ENCODE data around the gene FARP2.
"Not testable (repeated sequence)": the region's sequence is repeated elsewhere in the genome, so short reads cannot be mapped to it uniquely, and the experiment has no call there.

Gene FARP2

GRCh38 chr2:241364781-241365180 lies 8.7 kb downstream of the FARP2 start:
- DNase-seq (ENCODE audit: low spot score): no peak

DNA sequence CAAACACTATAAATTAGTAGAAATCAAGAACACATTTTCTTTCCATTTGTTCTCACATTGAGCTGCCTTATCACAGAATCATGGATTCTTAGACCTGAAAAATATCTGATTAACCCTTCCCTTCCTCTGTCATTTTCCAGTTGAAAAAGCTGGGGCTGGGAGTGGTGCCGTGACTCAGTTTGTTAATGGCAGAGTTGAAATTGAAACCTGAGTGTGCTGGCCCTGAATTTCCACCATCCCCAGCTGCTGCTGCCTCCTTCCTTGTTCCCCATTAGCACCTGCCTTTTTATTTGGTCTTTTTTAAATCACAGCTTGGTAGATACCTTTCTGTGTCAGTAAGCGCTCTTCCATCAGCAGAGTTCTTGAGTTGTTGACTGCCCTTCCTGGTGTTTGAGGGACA lies 10.6 kb downstream of the FARP2 start:
- no peak for DNase-seq (ENCODE audit: low spot score)

DNA sequence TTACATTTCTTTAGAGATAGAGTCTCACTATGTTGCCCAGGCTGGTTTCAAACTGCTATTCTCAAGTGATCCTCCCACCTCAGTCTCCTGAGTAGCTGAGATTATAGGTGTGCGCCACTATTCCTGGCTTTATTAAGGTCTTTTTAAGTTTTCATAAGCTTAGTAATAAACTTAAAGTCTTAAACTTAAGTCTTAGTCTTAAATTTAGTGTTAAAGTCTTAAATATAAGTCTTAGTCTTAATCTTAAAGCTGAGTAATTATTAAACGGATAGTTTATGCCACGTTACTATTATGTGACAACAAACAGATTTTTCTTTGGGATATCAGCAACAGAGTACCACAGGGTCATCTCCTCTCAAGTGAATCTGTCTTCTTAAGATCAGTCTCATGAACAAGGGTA lies 12.6 kb downstream of the FARP2 start:
- DNase-seq (ENCODE audit: low spot score): no peak

- no peak for DNase-seq (ENCODE audit: low spot score)
Observed at GRCh38 chr2:241372361-241372992, 16.4 kb downstream of the FARP2 start.

DNA sequence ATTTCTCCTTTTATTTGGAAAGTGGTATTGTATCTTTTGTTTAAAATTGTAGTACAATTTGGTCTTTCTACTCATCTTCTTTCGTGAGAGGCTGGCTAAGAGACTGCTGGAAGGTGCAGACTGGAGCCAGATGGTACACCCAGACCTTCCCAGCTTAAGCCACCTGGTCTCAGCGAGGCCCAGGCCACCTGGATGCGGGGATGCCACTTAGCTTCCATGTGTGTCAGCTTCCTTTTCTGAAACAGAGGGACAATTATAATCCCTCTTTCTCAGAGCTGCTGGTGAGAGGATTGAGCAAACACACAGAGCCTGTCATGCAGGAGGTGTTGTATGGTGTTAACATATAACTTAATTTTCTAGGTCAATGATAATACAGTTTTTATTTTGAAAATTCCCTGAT lies 17.4 kb downstream of the FARP2 start:
- DNase-seq (ENCODE audit: low spot score): no peak

GRCh38 chr2:241373906-241374305 lies 17.8 kb downstream of the FARP2 start:
- DNase-seq (ENCODE audit: low spot score): not testable (repeated sequence)

- DNase-seq (ENCODE audit: low spot score): no peak
Observed at GRCh38 chr2:241375300-241375699, 19.2 kb downstream of the FARP2 start.

DNA sequence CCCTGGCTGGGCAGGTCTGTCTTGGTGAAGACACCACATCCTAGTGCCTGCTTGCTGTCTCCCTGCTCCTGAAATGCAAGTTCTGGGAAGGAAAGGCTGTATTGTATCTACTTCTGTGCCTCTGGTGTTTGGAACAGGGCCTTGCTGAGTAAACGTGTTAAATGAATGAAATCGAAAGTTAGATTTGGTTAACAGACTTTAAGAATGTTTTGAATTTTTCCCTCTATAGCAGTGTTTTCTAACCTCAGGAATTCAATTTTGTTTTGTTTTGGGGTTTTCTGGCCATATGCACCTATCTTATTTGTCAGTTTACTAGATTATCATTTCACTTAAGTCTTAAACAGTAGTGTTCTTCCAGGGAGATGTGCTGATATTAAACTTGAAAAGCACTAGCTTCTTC lies 20.7 kb downstream of the FARP2 start:
- no peak for DNase-seq (ENCODE audit: low spot score)

DNA sequence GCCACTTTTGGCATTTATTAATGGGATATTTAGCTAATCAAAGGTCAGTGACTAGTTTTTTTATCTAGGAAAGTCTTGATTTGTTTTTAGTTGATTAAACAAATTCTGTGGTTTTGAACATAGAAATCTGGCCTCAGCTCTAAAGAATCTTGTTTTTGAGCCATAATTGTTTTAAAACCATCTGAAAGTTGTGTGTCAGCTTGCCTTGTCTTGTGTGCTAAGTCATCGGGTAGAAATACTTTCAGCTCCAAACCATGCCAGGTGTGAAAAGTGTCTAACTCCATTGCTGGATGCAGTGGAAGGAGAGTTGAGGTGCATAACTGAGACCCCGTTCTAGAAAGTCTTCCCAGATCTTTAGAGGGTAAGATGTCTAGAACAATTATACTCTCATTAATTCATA lies 22.7 kb downstream of the FARP2 start:
- DNase-seq (ENCODE audit: low spot score): no peak

DNA sequence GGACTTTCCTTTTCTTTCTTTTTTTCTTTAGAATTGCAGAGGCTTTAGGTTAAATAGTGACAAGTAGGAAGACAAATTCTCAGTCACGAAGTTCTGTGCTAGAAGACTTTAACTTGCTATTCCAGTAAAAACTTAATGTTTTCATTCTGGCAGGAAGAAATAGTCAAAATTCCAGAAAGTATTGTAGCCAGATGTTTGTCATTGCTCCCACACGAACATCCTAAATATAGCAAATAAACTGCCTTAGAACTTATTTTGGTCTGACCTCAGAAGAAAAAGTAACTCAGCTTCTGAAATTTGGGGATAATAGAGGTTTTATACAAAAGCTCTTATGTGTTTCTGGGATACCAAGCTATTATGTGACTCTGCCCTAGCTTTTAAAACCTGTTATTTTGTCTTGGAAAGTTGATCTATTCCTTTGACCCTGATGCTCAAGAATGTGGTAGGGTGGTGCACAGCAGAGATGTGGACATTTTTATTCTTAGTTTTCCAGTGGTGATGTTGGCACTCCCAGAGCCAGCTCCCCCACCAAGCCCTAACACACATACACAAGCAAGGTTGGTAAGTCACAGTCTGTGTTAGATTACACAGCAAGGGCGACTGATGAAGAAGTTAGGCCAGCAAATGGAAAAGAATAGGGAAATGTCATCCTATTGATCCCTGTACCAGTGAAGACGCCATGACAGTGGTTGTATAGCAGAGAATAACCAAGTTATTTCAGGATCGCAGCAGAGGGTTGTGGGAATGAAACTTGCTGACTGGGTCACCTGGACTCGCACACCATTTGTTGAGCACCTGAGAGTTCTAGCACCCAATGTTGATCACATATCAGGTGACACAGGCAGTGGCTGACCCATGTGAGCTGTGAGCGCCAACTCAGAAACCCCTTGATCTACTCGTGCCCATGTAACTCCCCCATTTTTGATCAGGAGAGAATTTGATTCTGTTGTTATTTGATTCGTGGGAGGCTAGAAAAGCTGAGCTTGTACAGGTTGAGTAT lies 23.7 kb downstream of the FARP2 start:
- DNase-seq (ENCODE audit: low spot score): no peak

DNA sequence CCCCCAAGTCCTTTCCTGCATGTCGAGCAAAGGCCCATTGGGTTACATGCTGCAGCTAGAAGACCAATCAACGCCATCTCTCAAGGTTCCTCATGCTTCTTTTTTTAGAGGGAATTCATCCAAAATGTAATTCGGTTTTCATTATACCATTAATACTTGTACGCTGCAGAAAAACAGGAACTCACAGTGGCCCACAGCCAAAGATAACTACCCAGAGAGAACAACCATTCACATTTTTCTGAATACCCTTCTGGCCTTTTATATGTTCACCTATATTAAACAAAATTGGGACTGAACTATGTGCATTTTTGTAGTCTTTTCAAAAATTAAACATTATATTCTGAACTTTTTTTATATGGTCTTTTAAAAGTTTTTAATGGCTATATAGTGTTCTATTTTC lies 25.8 kb downstream of the FARP2 start:
- no peak for DNase-seq (ENCODE audit: low spot score)

- DNase-seq (ENCODE audit: low spot score): not testable (repeated sequence)
Observed at GRCh38 chr2:241385450-241385849, 29.4 kb downstream of the FARP2 start.

DNA sequence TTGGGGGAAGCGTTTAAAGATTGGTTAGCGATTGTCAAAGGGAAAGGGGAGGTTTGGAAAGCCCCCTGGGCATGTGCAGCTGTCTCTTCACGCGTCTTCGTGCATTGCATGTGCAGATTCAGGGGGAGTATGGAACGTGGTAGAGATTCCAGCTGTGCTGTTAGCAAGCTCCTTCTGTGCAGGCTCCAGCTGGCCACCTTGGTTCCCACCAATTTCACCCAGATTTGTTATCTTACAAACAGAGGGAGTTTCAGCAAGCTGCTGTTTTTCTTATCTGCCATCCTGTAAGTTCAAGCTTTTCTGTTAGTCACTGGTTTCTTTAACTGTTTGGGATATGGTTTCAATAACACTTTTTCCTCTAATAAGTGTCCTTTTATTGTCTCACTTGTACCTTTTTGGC lies 30.4 kb downstream of the FARP2 start:
- no peak for DNase-seq (ENCODE audit: low spot score)

- DNase-seq (ENCODE audit: low spot score): no peak
Observed at GRCh38 chr2:241389697-241390096, 33.6 kb downstream of the FARP2 start.

- no peak for DNase-seq (ENCODE audit: low spot score)
Observed at GRCh38 chr2:241390301-241391206, 34.5 kb downstream of the FARP2 start.

GRCh38 chr2:241391892-241392665 lies 36.0 kb downstream of the FARP2 start:
- peak; percentile 7 for DNase-seq (ENCODE audit: low spot score)

GRCh38 chr2:241392753-241393152 lies 36.7 kb downstream of the FARP2 start:
- not testable (repeated sequence) for DNase-seq (ENCODE audit: low spot score)

- DNase-seq (ENCODE audit: low spot score): no peak
Observed at GRCh38 chr2:241393524-241394196, 37.6 kb downstream of the FARP2 start.

GRCh38 chr2:241396809-241397208 lies 40.7 kb downstream of the FARP2 start:
- not testable (repeated sequence) for DNase-seq (ENCODE audit: low spot score)

DNA sequence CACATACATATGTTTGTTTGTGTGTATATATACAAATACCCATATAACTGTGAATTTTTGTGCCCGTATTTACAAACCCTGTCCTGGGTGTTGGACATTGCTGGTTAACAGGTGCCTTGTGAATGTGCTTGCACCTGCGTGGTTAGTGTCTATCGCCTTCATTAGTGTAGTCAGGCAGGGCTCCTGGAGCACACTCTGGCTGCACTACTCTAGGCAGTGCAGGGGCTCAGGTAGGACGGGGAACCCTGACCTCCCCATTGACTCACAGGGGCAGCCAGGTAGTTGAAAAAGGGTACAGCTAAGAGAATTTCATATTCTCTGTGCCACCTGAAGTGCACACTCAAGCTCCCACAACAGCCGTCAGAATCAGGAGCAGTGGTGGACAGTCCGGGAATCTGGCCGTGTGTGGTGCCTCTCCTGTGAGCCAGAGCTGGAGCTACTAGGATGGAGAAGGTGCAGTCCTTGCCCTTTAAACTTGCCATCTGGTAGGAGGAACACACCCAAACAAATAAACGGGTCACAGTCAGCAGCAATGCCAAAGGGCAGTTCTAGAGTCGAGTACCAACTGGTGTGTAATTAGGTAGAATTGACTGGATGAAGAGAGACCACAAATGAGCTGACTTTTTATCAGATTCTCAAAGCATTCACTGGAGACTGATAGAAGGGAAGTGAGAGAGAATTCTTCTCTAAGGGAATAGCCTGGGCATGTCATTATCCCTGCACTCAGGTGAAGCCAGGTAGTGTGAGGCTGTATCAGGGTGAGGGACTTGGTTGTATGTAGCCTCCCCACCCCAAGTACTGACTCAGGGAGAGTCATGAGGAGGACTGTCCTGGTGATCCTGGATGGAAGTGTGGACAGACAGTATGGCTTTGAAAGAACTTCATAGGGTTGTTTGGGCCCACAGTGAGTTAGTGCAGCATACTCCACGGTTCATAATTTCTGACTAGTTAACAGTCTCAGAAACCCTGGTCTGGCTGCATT lies 44.1 kb downstream of the FARP2 start:
- no peak for DNase-seq (ENCODE audit: low spot score)
